B cell (primary cell): ENCODE results near the gene SPG7.

Experiments used
- CTCF ChIP-seq: fragments of 200-600 bp; IDR thresholded peaks from one replicate; pipeline ENCODE4 v1.8.0; 2022; ENCODE audit warnings: antibody characterized with exemption, mild to moderate bottlenecking
- EZH2 ChIP-seq: IDR thresholded peaks from 2 replicates; pipeline ENCODE4 v1.6.1; 2012; ENCODE audit warnings: borderline replicate concordance, low read depth, mild to moderate bottlenecking, moderate library complexity, low read length; ENCODE audit not compliant: insufficient read depth, poor library complexity, severe bottlenecking

GRCh38 chr16:89589241-89589926 lies 81.2 kb downstream of the SPG7 start:
- TF ChIP-seq CTCF (no peak), EZH2 (no peak)
